NCI-H524 (cell line): ENCODE results near the gene CDK4.
"Not testable (repeated sequence)": the region's sequence is repeated elsewhere in the genome, so short reads cannot be mapped to it uniquely, and the experiment has no call there.

Experiments used
- DNase-seq, 2 experiments: peaks; one replicate each; lab custom pipeline; 2025; lab: John Stamatoyannopoulos, UW

Gene CDK4

GRCh38 chr12:57726151-57726883, 25.8 kb downstream of the CDK4 start:
- peak; percentile 71 to 85 for DNase-seq

DNA sequence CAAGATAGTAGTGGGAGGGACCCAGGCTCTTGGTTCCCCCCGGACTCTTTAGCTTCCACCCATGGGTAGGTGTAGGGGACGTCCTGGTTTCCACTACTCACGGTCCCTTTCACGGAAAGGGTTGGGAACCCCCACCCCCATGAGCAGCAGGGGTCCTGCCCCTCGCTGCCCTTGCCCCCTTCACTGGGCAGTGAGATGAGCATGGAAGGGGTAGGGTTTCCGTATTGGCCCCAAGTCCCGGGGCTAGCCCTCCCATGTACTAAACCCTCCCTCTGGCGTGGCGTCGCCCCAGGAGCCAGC, 26.3 kb downstream of the CDK4 start:
- no peak for DNase-seq

DNA sequence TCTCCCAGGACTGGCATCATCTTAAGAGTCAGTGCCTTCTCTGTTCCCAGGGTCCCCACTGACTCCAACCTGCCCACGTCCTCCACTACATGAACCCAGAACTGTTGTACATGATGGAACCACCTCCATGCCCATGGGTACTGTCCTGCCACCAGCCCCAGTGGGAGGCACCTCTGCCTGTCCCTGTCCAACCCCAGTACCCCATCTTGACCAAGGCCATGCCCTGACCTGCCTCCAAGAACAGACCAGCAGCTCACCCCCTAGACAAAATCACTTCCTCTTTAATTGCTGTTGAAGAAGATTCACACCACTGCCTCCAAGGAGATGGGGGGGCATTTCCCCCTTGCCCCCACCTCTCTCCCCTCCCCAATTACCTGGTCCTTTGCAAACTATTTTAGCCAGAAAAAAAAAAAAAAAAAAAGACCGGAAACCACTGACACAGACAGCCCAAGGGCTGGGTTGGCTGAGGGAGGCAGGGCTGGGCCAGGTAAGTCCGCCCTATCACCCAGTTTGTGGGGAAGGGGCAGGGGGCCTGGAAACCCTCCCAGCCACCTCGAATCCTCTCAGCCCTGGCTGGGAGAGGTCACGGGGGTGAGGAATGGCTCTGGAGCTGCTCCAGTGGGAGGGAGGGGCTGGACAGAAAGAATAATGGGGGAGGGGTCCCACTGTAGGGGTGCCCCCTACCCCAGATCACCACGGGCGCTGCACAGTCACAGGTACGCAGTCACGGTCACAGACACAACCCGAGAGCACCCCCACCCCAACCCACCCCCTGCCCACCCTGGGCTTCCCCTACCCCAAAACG, 27.0 kb downstream of the CDK4 start:
- DNase-seq: no peak

DNA sequence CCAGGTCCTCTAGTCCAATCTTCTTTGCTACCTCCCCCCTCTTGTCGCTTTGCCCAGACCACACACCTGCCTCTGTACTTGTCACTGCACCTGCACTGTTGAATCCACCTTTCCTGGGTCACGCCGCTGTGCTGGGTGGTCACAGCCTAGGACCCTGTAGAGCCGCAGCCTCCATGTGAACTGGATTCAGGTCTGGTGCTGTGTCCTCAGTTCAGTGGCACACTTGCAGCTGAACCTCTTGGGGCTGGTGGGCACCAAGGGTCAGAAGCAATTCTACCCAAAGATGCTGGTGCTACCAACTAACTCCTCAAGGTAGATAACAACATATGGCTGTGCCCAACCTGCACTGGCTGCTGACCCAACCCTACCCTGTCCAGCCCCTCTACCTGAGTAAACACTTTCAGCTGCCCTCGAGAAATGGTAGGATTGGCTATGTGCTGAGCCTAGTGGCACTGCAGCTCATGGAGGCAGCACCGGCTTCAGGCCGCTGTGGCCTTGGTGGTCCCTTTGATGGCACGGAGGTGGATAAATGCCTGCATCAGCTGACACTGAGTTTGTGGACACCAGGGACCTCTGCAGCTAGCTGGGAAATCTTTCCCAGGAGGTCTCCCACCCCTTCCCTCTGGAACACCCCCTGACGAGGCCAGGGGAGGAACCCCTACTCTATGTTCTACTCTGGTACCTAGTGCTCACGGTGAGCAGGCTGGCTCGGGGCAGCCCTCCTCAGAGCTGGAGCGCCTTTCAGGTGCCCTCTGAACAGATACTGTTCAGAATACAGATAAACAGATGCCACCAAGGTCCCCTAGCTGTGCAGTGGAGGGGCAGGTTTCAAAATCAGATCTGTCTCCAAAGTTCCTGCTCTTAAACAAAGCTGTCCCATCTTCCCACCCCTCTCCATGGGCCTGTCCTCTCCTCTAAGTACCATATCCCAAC, 27.8 kb downstream of the CDK4 start:
- no peak for DNase-seq

DNA sequence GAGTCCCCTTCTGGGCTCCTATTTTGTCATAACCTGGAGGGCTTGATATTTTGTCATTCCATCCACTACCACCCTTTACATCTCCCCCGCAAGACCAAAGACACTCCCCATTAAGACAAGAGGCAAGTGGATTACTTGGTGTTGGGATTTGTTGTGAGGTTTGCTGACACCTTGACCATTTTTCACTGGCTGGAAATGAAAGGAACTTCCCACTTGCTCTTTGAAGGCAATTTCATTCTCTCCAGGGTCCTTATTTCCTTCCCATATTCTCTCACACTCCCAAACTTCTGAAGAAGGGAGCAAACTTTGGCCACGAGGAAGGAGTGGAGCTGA, 28.5 kb downstream of the CDK4 start:
- DNase-seq: no peak

GRCh38 chr12:57722716-57723629, 29.1 kb downstream of the CDK4 start:
- peak; percentile 39 to 60 for DNase-seq

DNA sequence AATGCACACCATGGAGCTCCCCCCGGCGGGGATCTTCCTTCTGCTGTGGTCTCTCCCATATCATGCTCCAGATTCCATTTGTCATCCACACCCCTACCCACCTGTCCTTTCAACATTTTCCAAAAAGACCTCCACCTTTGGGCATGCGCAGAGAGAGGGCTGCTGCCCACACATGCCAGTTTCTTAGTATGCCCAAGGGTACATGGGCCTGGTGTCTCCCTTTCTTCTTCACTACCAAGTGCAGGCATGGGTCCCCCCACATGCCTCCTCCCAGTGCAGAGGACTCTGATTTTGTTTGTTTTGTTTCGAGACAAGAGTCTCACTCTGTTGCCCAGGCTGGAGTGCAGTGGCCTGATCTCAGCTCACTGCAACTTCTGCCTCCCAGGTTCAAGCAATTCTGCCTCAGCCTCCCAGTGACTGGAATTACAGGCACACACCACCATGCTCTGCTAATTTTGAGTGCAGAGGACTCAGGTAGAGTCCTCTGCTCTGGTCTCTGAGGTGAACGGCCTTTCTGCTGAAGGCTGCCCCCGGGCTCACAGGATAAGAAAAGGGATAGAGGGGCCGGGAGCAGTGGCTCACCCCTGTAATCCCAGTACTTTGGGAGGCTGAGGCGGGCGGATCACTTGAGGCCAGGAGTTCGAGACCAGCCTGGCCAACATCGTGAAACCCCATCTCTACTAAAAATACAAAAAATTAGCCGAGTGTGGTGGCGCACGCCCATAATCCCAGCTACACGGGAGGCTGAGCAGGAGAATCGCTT, 30.1 kb downstream of the CDK4 start:
- not testable (repeated sequence) for DNase-seq

GRCh38 chr12:57720606-57721595, 31.2 kb downstream of the CDK4 start:
- no peak for DNase-seq

DNA sequence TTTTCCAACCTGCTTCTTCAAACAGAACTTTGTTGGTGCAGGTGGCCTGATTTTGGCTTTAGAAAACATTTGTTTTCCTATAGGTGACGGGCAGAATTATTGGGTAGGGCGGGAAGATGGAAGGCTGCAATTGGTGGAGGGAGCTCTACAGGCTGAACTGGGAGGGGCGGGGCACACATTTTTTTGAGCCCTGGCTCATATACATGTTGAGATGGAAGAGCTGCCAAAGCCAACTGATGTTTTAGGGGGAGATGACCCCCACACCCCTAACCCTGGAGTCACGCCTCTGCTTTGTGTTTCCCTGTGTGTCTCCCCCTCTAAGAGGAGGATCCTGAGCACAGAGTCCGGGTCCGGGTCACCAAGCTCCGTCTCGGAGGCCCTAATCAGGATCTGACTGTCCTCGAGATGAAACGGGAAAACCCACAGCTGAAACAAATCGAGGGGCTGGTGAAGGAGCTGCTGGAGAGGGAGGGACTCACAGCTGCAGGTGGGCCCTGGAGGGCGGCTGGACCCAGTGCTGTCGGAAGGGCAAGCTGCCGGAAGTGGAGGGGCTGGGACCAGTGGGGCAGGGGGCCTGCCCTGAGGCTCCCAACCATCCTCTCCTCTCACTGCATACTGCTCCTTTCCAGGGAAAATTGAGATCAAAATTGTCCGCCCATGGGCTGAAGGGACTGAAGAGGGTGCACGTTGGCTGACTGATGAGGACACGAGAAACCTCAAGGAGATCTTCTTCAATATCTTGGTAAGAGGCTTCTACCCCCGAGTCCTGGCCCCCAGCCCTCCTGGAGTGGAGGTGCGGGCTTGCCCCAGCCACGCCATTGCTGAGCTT, 32.1 kb downstream of the CDK4 start:
- DNase-seq: no peak

DNA sequence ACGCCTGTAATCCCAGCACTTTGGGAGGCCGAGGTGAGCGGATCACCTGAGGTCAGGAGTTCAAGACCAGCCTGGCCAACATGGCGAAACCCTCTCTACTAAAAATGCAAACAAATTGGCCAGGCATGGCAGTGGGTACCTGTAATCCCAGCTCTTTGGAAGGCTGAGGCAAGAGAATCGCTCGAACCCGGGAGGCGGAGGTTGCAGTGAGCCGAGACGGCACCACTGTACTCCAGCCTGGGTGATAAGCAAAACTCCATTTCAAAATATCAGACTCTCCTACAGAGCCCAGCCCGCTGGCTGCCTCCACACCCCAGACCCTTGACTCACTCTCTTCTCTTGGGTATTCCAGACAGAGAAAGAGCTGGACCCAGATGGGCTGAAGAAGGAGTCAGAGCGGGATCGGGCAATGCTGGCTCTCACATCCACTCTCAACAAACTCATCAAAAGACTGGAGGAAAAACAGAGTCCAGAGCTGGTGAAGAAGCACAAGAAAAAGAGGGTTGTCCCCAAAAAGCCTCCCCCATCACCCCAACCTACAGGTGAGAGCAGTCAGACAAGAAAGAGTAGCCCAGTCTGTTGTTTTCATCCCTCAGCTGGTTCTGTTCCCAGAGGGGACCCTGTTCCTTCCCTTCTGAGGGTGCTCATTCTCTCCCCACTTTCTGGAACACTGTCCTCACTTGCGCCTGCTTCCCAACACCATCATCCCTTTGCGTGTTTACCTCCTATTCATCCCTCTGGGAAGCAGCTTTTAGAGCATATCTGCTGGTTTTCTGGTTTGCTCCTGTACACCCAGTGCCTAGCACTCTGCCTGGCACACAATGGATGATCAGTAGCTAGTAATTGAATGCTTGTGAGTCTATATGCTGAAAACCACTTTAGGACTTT, 33.2 kb downstream of the CDK4 start:
- DNase-seq: no peak

DNA sequence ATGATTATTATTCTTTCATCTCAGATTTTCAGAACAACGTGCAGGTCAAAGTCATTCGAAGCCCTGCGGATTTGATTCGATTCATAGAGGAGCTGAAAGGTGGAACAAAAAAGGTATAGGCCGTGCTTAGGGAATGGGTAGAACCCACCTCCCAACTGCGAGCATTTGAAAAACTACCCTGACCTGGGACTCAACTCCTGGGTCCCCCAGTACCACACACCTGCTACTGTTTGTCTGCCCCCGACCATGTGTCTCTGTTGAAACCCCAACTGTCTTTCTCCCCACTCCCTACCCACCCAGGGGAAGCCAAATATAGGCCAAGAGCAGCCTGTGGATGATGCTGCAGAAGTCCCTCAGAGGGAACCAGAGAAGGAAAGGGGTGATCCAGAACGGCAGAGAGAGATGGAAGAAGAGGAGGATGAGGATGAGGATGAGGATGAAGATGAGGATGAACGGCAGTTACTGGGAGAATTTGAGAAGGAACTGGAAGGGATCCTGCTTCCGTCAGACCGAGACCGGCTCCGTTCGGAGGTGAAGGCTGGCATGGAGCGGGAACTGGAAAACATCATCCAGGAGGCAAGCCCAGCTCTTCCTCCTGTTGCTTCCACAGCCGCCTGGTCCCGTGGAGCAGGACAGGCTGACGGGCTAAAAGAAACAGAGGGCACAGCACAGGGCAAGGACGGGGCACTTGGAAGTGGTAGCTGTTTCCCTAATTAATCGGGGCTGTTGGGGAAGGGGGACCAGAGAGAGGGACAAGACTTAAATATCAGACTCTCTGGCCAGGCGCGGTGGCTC, 34.1 kb downstream of the CDK4 start:
- DNase-seq: no peak

DNA sequence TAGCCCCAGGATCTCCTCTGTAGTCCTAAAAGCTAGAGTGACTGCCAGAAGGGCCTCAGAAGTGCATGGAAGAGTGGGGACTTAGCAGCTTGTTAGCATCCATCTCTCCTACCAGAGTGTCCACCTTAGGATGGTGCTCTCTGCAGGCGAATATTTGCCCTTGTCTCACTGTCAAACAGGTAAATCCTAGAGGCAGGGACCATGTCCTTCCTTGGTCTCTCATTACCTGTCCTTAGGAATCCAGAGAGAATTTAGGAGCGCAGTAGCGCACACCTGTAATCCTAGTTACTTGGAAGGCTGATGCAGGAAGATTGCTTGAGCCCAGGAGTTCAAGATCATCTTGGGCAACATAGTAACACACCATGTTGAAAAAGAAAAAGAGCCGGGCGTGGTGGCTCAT, 35.0 kb downstream of the CDK4 start:
- no peak for DNase-seq

- DNase-seq: no peak
Measured at GRCh38 chr12:57716305-57716704, 35.8 kb downstream of the CDK4 start.

- no peak for DNase-seq
Measured at GRCh38 chr12:57715786-57716185, 36.3 kb downstream of the CDK4 start.

DNA sequence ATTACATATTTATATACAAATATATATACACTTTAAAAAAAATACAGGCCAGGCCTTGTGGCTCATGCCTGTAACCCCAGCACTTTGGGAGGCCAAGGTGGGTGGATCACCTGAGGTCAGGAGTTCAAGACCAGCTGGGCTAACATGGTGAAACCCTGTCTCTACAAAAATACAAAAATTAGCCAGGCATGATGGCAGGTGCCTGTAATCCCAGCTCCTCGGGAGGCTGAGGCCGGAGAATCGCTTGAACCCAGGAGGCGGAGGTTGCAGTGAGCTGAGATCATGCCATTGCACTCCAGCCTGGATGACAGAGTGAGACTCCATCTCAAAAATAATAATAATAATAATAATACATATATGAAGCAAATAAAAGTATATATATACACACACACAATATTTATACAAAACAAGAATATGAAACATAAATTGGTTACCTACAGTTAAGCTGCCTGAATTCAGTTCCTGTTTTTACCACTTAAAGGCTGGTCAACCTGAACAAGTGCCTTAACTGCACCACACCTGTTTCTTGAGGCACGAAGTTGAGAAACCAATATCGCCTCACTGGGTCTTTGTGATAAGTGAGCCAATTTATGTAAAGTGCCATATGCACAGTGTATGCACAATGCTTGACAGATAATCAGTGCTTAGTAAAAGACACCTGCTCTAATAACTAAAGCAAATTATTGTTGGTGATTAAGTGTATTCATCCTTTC, 36.9 kb downstream of the CDK4 start:
- peak in 1 of 2 experiments; percentile 61 for DNase-seq

DNA sequence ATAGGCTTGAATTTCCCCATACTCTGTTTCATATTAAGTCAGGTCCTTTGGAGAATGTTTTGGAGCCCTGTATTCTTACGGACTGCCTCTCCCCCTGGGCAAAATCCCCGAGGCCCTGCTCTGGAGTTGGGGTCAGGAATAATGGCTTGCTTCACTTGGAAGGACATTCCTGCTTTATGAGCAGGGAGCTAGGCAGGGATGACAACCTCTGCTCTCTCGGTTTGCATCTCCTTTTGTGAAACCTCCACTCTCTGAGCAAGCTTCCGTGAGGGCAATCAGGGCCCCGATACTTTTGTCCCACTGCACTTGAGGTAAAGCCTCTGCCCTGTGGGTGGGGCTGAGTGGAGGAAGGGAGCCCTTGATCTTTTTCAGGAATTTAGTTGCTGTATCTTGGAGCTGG, 38.9 kb downstream of the CDK4 start:
- no peak for DNase-seq
